HG03139 (cell line): ENCODE data around the gene LRRC1.
"Not testable (repeated sequence)": the region's sequence is repeated elsewhere in the genome, so short reads cannot be mapped to it uniquely, and the experiment has no call there.

Source experiments
- ATAC-seq: cut with Tn5 transposase; IDR thresholded peaks from one replicate; pipeline ENCODE4 v1.9.1; 2021; ENCODE audit not compliant: unreplicated experiment

The LRRC1 gene

GRCh38 chr6:53794720-53795339 is at the start of gene LRRC1:
LRRC1 (plus strand) TSS chr6:53795005; CDS start chr6:53795257, 252 bp downstream.
- peak; percentile 55 for ATAC-seq

- ATAC-seq = no peak
These were observed 48.2 kb upstream of the LRRC1 start for GRCh38 chr6:53746442-53747103.

- ATAC-seq = no peak
These were observed 44.7 kb upstream of the LRRC1 start for GRCh38 chr6:53750052-53750650.

- ATAC-seq = no peak
These were observed 43.4 kb upstream of the LRRC1 start for GRCh38 chr6:53751417-53751816.

- no peak for ATAC-seq
These were observed 42.4 kb upstream of the LRRC1 start for GRCh38 chr6:53752440-53752839.

- no peak for ATAC-seq
These were observed 41.9 kb upstream of the LRRC1 start for GRCh38 chr6:53752856-53753255.

- no peak for ATAC-seq
These were observed 40.5 kb upstream of the LRRC1 start for GRCh38 chr6:53754330-53754729.

- ATAC-seq = no peak
These were observed 38.4 kb upstream of the LRRC1 start for GRCh38 chr6:53756396-53756795.

- no peak for ATAC-seq
These were observed 36.3 kb upstream of the LRRC1 start for GRCh38 chr6:53758496-53758895.

- ATAC-seq = no peak
These were observed 33.8 kb upstream of the LRRC1 start for GRCh38 chr6:53761036-53761435.

GRCh38 chr6:53765270-53765669 is 29.5 kb upstream of the LRRC1 start:
- no peak for ATAC-seq

- no peak for ATAC-seq
These were observed 27.9 kb upstream of the LRRC1 start for GRCh38 chr6:53766930-53767329.

- no peak for ATAC-seq
These were observed 26.9 kb upstream of the LRRC1 start for GRCh38 chr6:53767941-53768340.

- ATAC-seq = no peak
These were observed 26.2 kb upstream of the LRRC1 start for GRCh38 chr6:53768636-53769035.

- no peak for ATAC-seq
These were observed 24.0 kb upstream of the LRRC1 start for GRCh38 chr6:53770780-53771249.

GRCh38 chr6:53771785-53772624 is 22.8 kb upstream of the LRRC1 start:
- ATAC-seq = no peak

- ATAC-seq = no peak
These were observed 21.6 kb upstream of the LRRC1 start for GRCh38 chr6:53773044-53773696.

- not testable (repeated sequence) for ATAC-seq
These were observed 18.7 kb upstream of the LRRC1 start for GRCh38 chr6:53776152-53776551.

GRCh38 chr6:53784991-53785390 is 9.8 kb upstream of the LRRC1 start:
- not testable (repeated sequence) for ATAC-seq

GRCh38 chr6:53786832-53787231 is 8.0 kb upstream of the LRRC1 start:
- ATAC-seq = no peak

GRCh38 chr6:53790886-53791285 is 3.9 kb upstream of the LRRC1 start:
- no peak for ATAC-seq
